SK-N-SH (cell line): ENCODE results near the gene PARVB. TPM values are rescaled to one million over a fixed set of nuclear protein-coding genes. Genes with fewer than 3 reads are reported as not detected.

ENCODE experiments used
- CTCF ChIA-PET: fragments of 300-600, 350-600 bp; formaldehyde crosslinking; extraction: SDS; loops from one replicate; lab custom pipeline; 2021; lab: Yijun Ruan, JAX
- POLR2A ChIA-PET: fragments of 350-600 bp; sonication (Branson Sonifier 250); formaldehyde crosslinking; extraction: SDS; loops from one replicate; lab custom pipeline; 2020; ENCODE audit warnings: antibody characterized with exemption, inconsistent platforms; lab: Yijun Ruan, JAX
- DNase-seq: peaks from one replicate; pipeline ENCODE4 v3.0.0; 2012
- H2AFZ ChIP-seq: fragments of 200-600 bp; sonication (generic); 2 replicates; pipeline ENCODE4 v1.8.1; 2016; ENCODE audit warnings: antibody characterized with exemption, mild to moderate bottlenecking, low read depth
- H3F3A ChIP-seq: fragments of 200-600 bp; sonication (generic); replicated peaks from 2 replicates; pipeline ENCODE3; 2016; ENCODE audit warnings: antibody characterized with exemption, mild to moderate bottlenecking; ENCODE audit not compliant: insufficient read depth
- H3K27ac ChIP-seq, 2 experiments: fragments of 200-500 bp in 1 of 2; fragments of 200-600 bp in 1 of 2; sonication (Bioruptor generic) in 1 of 2; sonication (generic), shearing (Covaris generic) in 1 of 2; 2 replicates each; pipeline versions ENCODE4 v1.5.1 to v1.6.1; 2014 to 2016; ENCODE audit warnings: low read depth in 2 of 2, inconsistent platforms in 1 of 2, low read length in 1 of 2, mild to moderate bottlenecking in 1 of 2, mixed read lengths in 1 of 2
- H3K27me3 ChIP-seq: fragments of 200-600 bp; sonication (generic), shearing (Covaris generic); 2 replicates; pipeline ENCODE4 v1.6.1; 2016; ENCODE audit warnings: mixed run types; ENCODE audit not compliant: insufficient read depth
- H3K36me3 ChIP-seq, 2 experiments: fragments of 200-500 bp in 1 of 2; fragments of 200-600 bp in 1 of 2; sonication (Bioruptor generic) in 1 of 2; sonication (generic) in 1 of 2; replicated peaks in 1 of 2; 2 replicates each; pipeline versions ENCODE3 to v1.5.1; 2014 to 2016; ENCODE audit warnings: low read length in 1 of 2, mild to moderate bottlenecking in 1 of 2; ENCODE audit not compliant: insufficient read depth in 2 of 2, control insufficient read depth in 1 of 2
- H3K4me1 ChIP-seq, 2 experiments: fragments of 200-500 bp in 1 of 2; fragments of 200-600 bp in 1 of 2; sonication (Bioruptor generic) in 1 of 2; sonication (generic), shearing (Covaris generic) in 1 of 2; 2 replicates each; pipeline versions ENCODE4 v1.5.1 to v1.6.1; 2014 to 2016; ENCODE audit warnings: low read depth in 1 of 2, low read length in 1 of 2, mixed run types in 1 of 2; ENCODE audit not compliant: insufficient read depth in 2 of 2, control insufficient read depth in 1 of 2
- H3K4me2 ChIP-seq: fragments of 200-600 bp; sonication (generic), shearing (Covaris generic); 2 replicates; pipeline ENCODE4 v1.6.1; 2017; ENCODE audit warnings: mixed run types
- H3K4me3 ChIP-seq, 2 experiments: fragments of 200-500 bp in 1 of 2; fragments of 200-600 bp in 1 of 2; sonication (Bioruptor generic) in 1 of 2; sonication (generic), shearing (Covaris generic) in 1 of 2; 2 replicates each; pipeline versions ENCODE4 v1.5.1 to v1.8.1; 2014 to 2016; ENCODE audit warnings: low read depth in 2 of 2, inconsistent platforms in 1 of 2, low read length in 1 of 2, mild to moderate bottlenecking in 1 of 2, mixed read lengths in 1 of 2, moderate library complexity in 1 of 2
- H3K79me2 ChIP-seq: fragments of 200-600 bp; sonication (generic); 2 replicates; pipeline ENCODE4 v1.8.1; 2017; ENCODE audit warnings: mild to moderate bottlenecking; ENCODE audit not compliant: insufficient read depth
- H3K9ac ChIP-seq: fragments of 200-600 bp; sonication (generic); 2 replicates; pipeline ENCODE4 v1.6.1; 2017; ENCODE audit warnings: mixed run types
- H3K9me2 ChIP-seq: fragments of 200-600 bp; sonication (generic); 2 replicates; pipeline ENCODE4 v1.6.1; 2017; ENCODE audit warnings: mixed run types
- H3K9me3 ChIP-seq: fragments of 200-600 bp; sonication (generic); 2 replicates; pipeline ENCODE4 v1.6.1; 2017; ENCODE audit warnings: mixed run types, mild to moderate bottlenecking, moderate library complexity
- H4K20me1 ChIP-seq: fragments of 200-600 bp; sonication (generic); 2 replicates; pipeline ENCODE4 v1.6.1; 2017; ENCODE audit warnings: mild to moderate bottlenecking, mixed run types; ENCODE audit not compliant: insufficient read depth
- EP300 ChIP-seq, 2 experiments: IDR thresholded peaks; 2 replicates each; pipeline versions ENCODE4 v1.4.0 to v1.6.1; 2012; ENCODE audit warnings: borderline replicate concordance in 1 of 2, low read depth in 1 of 2, low read length in 1 of 2
- FOSL2 ChIP-seq: IDR thresholded peaks from 2 replicates; pipeline ENCODE4 v1.4.0; 2012; ENCODE audit warnings: low read depth, mild to moderate bottlenecking, moderate library complexity, borderline replicate concordance
- FOXJ3 ChIP-seq: sonication (generic); formaldehyde crosslinking; IDR thresholded peaks from 2 replicates; pipeline ENCODE4 v1.5.1; 2020; ENCODE audit warnings: mild to moderate bottlenecking, missing genetic modification reagents
- FOXM1 ChIP-seq: IDR thresholded peaks from 2 replicates; pipeline ENCODE4 v1.4.0; 2012; ENCODE audit warnings: low read depth, mild to moderate bottlenecking
- GABPA ChIP-seq: IDR thresholded peaks from 2 replicates; pipeline ENCODE4 v1.4.0; 2012; ENCODE audit warnings: low read depth, mild to moderate bottlenecking
- NRF1 ChIP-seq: IDR thresholded peaks from 2 replicates; pipeline ENCODE4 v1.6.1; 2012; ENCODE audit warnings: low read depth, mild to moderate bottlenecking, low read length
- SIN3A ChIP-seq: IDR thresholded peaks from 2 replicates; pipeline ENCODE4 v1.6.1; 2012; ENCODE audit warnings: low read depth, mild to moderate bottlenecking, low read length, moderate library complexity, borderline replicate concordance
- SMC3 ChIP-seq: IDR thresholded peaks from 2 replicates; pipeline ENCODE4 v1.6.1; 2012; ENCODE audit warnings: low read depth, low read length, improper control_type of control experiment
- TAF1 ChIP-seq: IDR thresholded peaks from 2 replicates; pipeline ENCODE4 v1.6.1; 2012; ENCODE audit warnings: low read depth, mild to moderate bottlenecking, low read length, moderate library complexity, borderline replicate concordance
- TEAD4 ChIP-seq: IDR thresholded peaks from 2 replicates; pipeline ENCODE4 v1.4.0; 2012; ENCODE audit warnings: mild to moderate bottlenecking, borderline replicate concordance; ENCODE audit not compliant: insufficient read depth
- WGBS: methylation state at CpG from one replicate; pipeline ENCODE4 v1.1.6; 2017; ENCODE audit warnings: low lambda C conversion rate; 5-methylcytosine and 5-hydroxymethylcytosine counted together
- polyA plus RNA-seq, 3 experiments: library from polyadenylated mRNA; depleted of rRNA; stranded (reverse); fragments of >200 nt; gene quantifications; 2 replicates each; pipeline ENCODE4 v1.2.3, GENCODE V29; 2012
- TF ChIP-seq, protein P1 (sequence below): fragments of 200-600 bp; sonication (generic); IDR thresholded peaks from 2 replicates; pipeline ENCODE4 v1.6.1; 2017; ENCODE audit warnings: antibody characterized with exemption, mild to moderate bottlenecking, moderate library complexity
- TF ChIP-seq, protein P2 (sequence below): fragments of 150-350 bp; IDR thresholded peaks from 2 replicates; pipeline ENCODE4 v1.6.1; 2017; ENCODE audit warnings: antibody characterized with exemption, low read length, low read depth, borderline replicate concordance
- TF ChIP-seq, protein P3 (sequence below): fragments of 150-350 bp; IDR thresholded peaks from 2 replicates; pipeline ENCODE4 v1.6.1; 2016; ENCODE audit warnings: mild to moderate bottlenecking, low read depth, low read length
- TF ChIP-seq, protein P4 (sequence below): IDR thresholded peaks from 2 replicates; pipeline ENCODE4 v1.4.0; 2012; ENCODE audit warnings: low read depth, borderline replicate concordance
- TF ChIP-seq, protein P5 (sequence below): IDR thresholded peaks from 2 replicates; pipeline ENCODE4 v1.4.0; 2012; ENCODE audit warnings: low read depth
- TF ChIP-seq, protein P6 (sequence below): IDR thresholded peaks from 2 replicates; pipeline ENCODE4 v1.6.1; 2012; ENCODE audit warnings: mild to moderate bottlenecking, low read depth, low read length, moderate library complexity

Gene PARVB
- polyA plus RNA-seq, 1 of the 3 experiments (the other 2 are of a cell fraction): 87.8 TPM

DNA sequence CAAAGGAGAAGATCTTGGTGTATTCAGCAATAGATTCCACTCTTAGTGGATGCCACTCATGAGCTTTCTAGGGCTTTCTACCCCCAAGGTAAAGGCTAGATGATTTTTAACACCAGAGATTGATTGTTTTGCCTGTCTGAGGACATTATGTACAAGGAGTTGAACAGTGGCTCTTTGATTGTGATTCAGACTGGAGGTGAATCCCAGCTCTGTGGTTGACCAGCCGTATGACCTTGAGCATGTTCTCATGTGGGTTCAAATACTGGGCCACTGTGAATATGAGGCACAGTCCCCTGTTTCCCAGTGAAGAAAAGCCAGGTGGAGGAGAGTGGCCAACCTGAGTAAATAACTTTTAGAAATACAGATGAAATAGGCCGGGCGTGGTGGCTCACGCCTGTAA lies 24.0 kb upstream of the PARVB start:
- TF ChIP-seq TEAD4: no peak
- CTCF ChIA-PET: interaction anchor here (1.1 to 3.3 kb wide), 3 partner anchors 54 to 86 kb away, joined by 3 to 13 read pairs (median 8); no protein-coding TSS in a partner anchor

DNA sequence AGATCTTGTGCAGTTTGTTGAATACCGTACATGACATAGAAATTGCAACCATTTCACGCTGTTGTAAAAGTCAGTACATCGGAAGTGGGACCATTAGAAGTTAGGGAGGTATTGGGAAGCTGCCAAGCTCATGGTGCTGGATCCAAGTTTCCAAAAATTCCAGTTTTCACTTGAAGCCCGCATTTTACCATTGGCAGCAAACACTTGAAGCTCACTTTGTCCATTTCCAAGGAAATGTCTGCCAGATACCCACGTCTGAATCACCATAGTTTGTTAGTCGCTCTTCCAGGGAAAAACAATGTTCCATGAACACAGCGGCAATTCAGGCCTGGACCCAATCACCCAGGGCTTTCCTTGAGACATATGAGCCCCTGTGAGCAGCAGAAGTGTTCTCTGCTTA lies 22.6 kb upstream of the PARVB start:
- Histone ChIP-seq H3K4me1 (no peaks in the 10 kb centered on the region), H3K27ac (no peak overlapping the region), H3K79me2 (no peaks in the 10 kb centered on the region), H3K9me3 (peaks cover 6% of the 10 kb centered on the region; the same call in 1 of the 2 replicates), H2AFZ (no peak overlapping the region), H4K20me1 (no peaks in the 10 kb centered on the region), H3K4me3 (no peak overlapping the region), H3K9ac (no peak overlapping the region), H3K27me3 (no peaks in the 10 kb centered on the region), H3F3A (peaks cover 5% of the 10 kb centered on the region), H3K4me2 (no peak overlapping the region), H3K9me2 (no peaks in the 10 kb centered on the region), H3K36me3 (peaks cover 25 to 30% of the 10 kb centered on the region in 2 experiments)
- DNase-seq: no peak
- CTCF ChIA-PET: interaction anchor here (1.1 to 2.3 kb wide), 4 partner anchors 9 to 84 kb away, joined by 3 to 19 read pairs (median 4); no protein-coding TSS in a partner anchor
- 93% methylated on average over 7 of the region's 7 CpGs for WGBS
- POLR2A ChIA-PET: interaction anchor here (1.0 kb wide), 1 partner anchor 8 kb away, joined by 3 read pairs; no protein-coding TSS in a partner anchor
- TF ChIP-seq, protein P1, sequence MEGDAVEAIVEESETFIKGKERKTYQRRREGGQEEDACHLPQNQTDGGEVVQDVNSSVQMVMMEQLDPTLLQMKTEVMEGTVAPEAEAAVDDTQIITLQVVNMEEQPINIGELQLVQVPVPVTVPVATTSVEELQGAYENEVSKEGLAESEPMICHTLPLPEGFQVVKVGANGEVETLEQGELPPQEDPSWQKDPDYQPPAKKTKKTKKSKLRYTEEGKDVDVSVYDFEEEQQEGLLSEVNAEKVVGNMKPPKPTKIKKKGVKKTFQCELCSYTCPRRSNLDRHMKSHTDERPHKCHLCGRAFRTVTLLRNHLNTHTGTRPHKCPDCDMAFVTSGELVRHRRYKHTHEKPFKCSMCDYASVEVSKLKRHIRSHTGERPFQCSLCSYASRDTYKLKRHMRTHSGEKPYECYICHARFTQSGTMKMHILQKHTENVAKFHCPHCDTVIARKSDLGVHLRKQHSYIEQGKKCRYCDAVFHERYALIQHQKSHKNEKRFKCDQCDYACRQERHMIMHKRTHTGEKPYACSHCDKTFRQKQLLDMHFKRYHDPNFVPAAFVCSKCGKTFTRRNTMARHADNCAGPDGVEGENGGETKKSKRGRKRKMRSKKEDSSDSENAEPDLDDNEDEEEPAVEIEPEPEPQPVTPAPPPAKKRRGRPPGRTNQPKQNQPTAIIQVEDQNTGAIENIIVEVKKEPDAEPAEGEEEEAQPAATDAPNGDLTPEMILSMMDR: no peak
- TF ChIP-seq FOXM1: no peak
- no peak for TF ChIP-seq GABPA
- no peak for TF ChIP-seq NRF1
- TF ChIP-seq, protein P2, sequence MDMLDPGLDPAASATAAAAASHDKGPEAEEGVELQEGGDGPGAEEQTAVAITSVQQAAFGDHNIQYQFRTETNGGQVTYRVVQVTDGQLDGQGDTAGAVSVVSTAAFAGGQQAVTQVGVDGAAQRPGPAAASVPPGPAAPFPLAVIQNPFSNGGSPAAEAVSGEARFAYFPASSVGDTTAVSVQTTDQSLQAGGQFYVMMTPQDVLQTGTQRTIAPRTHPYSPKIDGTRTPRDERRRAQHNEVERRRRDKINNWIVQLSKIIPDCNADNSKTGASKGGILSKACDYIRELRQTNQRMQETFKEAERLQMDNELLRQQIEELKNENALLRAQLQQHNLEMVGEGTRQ: no peak
- no peak for TF ChIP-seq TAF1
- TF ChIP-seq, protein P3, sequence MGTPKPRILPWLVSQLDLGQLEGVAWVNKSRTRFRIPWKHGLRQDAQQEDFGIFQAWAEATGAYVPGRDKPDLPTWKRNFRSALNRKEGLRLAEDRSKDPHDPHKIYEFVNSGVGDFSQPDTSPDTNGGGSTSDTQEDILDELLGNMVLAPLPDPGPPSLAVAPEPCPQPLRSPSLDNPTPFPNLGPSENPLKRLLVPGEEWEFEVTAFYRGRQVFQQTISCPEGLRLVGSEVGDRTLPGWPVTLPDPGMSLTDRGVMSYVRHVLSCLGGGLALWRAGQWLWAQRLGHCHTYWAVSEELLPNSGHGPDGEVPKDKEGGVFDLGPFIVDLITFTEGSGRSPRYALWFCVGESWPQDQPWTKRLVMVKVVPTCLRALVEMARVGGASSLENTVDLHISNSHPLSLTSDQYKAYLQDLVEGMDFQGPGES: no peak
- TF ChIP-seq EP300 (IDR thresholded peaks at IDR 0.05; ENCODE audit: borderline replicate concordance in 1 of 2, low read depth in 1 of 2, low read length in 1 of 2): no peak
- TF ChIP-seq, protein P4, sequence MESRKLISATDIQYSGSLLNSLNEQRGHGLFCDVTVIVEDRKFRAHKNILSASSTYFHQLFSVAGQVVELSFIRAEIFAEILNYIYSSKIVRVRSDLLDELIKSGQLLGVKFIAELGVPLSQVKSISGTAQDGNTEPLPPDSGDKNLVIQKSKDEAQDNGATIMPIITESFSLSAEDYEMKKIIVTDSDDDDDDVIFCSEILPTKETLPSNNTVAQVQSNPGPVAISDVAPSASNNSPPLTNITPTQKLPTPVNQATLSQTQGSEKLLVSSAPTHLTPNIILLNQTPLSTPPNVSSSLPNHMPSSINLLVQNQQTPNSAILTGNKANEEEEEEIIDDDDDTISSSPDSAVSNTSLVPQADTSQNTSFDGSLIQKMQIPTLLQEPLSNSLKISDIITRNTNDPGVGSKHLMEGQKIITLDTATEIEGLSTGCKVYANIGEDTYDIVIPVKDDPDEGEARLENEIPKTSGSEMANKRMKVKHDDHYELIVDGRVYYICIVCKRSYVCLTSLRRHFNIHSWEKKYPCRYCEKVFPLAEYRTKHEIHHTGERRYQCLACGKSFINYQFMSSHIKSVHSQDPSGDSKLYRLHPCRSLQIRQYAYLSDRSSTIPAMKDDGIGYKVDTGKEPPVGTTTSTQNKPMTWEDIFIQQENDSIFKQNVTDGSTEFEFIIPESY: no peak
- TF ChIP-seq, protein P5, sequence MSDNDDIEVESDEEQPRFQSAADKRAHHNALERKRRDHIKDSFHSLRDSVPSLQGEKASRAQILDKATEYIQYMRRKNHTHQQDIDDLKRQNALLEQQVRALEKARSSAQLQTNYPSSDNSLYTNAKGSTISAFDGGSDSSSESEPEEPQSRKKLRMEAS: no peak
- TF ChIP-seq SMC3: no peak
- no peak for TF ChIP-seq FOSL2
- no peak for TF ChIP-seq FOXJ3 (CRISPR knock-in tag)
- TF ChIP-seq SIN3A: no peak
- TF ChIP-seq, protein P6, sequence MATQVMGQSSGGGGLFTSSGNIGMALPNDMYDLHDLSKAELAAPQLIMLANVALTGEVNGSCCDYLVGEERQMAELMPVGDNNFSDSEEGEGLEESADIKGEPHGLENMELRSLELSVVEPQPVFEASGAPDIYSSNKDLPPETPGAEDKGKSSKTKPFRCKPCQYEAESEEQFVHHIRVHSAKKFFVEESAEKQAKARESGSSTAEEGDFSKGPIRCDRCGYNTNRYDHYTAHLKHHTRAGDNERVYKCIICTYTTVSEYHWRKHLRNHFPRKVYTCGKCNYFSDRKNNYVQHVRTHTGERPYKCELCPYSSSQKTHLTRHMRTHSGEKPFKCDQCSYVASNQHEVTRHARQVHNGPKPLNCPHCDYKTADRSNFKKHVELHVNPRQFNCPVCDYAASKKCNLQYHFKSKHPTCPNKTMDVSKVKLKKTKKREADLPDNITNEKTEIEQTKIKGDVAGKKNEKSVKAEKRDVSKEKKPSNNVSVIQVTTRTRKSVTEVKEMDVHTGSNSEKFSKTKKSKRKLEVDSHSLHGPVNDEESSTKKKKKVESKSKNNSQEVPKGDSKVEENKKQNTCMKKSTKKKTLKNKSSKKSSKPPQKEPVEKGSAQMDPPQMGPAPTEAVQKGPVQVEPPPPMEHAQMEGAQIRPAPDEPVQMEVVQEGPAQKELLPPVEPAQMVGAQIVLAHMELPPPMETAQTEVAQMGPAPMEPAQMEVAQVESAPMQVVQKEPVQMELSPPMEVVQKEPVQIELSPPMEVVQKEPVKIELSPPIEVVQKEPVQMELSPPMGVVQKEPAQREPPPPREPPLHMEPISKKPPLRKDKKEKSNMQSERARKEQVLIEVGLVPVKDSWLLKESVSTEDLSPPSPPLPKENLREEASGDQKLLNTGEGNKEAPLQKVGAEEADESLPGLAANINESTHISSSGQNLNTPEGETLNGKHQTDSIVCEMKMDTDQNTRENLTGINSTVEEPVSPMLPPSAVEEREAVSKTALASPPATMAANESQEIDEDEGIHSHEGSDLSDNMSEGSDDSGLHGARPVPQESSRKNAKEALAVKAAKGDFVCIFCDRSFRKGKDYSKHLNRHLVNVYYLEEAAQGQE: no peak

More for the DNA sequence above, 24.0 kb upstream of the PARVB start:
- Histone ChIP-seq H4K20me1 (no peaks in the 10 kb centered on the region), H3F3A (peaks cover 5% of the 10 kb centered on the region), H3K36me3 (peaks cover 23 to 43% of the 10 kb centered on the region in 2 experiments), H3K4me2 (no peak overlapping the region), H3K27ac (no peak overlapping the region), H3K4me1 (no peaks in the 10 kb centered on the region), H3K9me2 (no peaks in the 10 kb centered on the region), H3K4me3 (no peak overlapping the region), H3K9ac (no peak overlapping the region), H3K79me2 (no peaks in the 10 kb centered on the region), H3K9me3 (no peaks in the 10 kb centered on the region), H2AFZ (no peak overlapping the region), H3K27me3 (no peaks in the 10 kb centered on the region)
- 96% methylated on average over 3 of the region's 4 CpGs for WGBS
- no peak for DNase-seq
- POLR2A ChIA-PET: no interaction called here
